GDM1 (cell line): Measurements from ENCODE around the gene OPA1.

Experiments
- DNase-seq: peaks from one replicate; lab custom pipeline; 2025; lab: John Stamatoyannopoulos, UW

Gene OPA1

DNA sequence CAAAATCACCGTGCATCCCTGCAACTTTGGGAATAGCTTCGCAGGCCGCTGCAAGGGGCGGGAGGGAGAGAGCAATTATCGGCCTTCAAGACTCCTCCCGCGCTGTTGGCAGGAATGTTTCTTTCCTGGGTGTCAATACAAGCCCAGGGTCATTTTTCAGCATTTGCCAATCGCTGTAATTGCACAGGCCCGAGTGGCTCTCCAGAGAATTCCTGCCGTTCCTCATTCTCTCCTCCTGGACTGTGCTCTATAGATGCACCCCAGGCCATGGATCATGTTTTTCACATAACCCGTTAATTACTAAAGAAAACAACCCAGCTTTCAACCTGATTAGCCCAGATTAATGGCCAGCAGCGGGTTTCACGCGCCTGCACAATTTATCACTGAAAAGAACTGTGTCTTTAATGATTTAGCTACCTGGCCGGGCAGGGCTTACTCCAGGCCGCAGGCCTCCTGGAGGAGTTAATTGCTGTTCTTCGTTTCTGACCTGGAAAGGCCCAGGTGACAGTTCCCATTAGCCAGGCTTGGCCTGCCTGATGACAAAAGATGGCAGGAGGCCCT lies 144.3 kb downstream of the OPA1 start:
- no peak for DNase-seq

DNA sequence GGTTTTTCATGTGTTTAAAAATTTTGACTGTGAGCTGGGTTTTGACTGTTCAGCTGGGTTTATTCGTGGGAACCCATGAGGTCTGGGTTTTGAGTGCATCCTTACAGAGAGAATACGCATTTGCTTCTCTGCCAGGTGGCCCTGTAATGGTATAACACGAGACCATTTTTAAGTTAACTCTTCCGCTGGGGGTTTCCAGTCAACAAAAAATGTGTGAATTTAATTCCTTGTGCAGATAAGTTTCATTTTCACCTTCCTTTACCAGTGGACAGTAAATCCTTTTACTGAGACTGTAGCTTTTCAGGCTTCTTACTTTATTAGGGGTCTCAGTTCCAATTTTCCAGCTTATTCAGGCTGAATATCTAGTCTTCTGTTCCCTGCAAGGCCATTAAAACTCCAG lies 149.6 kb downstream of the OPA1 start:
- DNase-seq: no peak

DNA sequence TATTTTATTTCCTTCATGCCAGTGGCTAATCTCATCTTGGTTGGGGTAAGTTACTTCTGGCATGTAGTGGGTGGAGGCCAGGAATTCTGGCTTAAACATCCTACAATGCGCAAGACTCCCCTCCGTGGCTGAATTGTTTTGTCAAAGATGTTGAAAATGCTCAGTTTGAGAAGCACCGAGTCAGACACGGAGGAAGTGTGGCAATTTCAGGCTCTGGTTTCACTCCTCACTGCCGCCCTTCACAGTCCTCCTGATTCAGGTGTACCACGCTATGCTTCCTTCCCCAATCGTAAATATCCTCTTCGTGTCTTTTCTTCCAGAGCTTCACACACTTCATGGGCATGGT lies 150.7 kb downstream of the OPA1 start:
- no peak for DNase-seq

DNA sequence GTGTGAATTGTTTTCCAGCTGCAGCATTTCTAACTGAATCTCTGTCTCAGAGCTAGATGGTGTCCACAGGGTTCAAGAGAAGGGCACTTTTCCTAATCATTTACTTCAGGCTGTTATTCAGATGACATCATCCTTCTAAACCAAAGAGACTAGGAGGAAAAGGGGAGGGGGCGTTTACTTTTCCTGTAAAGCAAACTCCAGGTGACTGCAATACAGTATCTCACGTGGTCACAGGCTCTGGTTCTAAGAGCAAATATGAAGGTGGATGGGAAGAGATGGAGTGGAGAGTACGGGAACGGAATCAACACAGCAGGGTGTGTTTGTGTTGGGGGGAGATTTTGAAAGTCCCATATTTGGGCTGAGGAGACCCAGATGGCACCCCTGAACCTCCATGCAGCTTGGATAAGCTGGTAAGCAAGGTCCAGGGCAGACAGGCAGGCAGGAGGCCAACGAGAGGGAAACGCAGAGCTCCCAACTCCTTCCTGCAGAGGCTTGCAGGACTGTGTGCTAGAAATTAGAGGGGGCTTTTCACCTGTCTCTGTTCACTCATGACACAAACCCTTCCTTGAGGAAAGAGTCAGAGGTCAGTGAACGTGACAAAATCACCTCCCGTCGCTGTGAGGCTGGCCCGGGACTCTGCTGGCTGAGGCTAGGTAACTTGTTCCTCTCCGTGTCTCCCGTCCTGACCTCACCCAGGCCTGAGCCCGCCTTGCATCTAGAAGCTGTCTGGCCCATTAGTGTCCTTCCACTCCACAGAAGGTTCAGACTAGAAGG lies 151.2 kb downstream of the OPA1 start:
- no peak for DNase-seq

DNA sequence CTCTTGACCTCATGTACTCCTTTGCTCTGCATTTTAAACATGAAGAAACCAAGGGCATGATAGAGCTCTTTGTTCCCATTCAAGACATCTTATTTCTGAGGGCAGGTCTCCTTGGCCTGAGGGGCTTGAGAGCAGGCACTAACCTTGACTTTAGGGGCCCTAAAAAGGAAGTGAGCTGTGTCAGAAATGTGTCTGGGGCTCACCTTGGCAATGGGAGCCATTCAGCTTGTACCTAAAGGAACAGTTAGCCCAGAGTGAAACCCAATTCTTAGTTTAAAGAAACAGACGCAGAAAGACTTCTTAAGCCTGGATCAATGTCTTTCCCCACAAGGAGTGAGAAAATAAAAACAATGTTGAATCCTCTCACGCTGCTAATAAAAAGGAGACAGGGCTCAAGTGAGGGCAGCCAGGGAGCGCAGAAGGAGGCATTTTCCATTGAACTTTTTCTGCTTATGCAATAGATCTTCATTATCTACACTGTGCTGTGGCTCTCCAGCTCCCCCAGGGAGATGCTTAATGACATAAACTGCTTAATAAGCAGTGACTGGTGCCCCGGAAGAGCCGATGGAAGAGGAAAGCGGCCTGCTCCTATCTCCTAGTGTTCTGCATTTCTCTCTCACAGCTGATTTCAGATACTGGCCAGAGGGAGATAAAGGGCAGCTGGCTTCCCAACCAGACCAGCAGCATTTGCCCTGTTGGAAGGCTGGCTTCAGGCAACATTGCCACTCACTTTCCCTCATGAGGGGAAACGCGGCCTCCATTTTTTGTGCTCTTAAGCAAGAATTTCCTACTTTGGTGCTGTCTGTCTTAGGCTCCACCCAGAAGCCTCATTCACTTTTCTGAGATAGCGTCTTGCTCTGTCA lies 152.0 kb downstream of the OPA1 start:
- DNase-seq: no peak

DNA sequence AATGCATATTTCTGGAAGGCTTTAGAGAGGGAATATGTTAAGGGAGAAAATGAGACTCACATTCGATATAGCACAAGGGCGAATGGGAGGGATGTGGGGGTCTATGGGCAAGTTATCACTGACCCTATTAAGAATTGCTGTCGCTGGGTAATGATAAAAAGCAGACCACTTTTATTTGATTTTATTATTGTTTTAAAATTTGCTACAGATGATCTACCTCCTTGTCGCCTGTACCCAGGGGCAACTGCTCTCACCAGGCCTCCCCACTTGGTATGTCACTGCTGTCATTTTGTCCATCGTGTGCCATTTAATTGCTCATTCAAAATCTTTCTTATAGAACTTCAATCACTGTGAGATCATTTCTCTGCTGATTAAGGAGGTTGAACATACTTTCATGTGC lies 153.8 kb downstream of the OPA1 start:
- DNase-seq: no peak
